Esophagus muscularis mucosa (tissue), 4 donors: ENCODE data around the gene DNAAF5.

ENCODE experiments used
- CTCF ChIP-seq, 3 experiments: fragments of 200-600 bp in 2 of 3; fragments of 450-650 bp in 1 of 3; sonication (generic) in 2 of 3; IDR thresholded peaks; one replicate each; pipeline ENCODE4 v1.5.1; 2017 to 2019; ENCODE audit warnings: antibody characterized with exemption in 3 of 3, mild to moderate bottlenecking in 2 of 3, moderate library complexity in 1 of 3
- EP300 ChIP-seq: sonication (generic); formaldehyde crosslinking; IDR thresholded peaks from one replicate; pipeline ENCODE4 v1.6.1; 2017; ENCODE audit warnings: antibody characterized with exemption
- POLR2A ChIP-seq: fragments of 450-650 bp; IDR thresholded peaks from one replicate; pipeline ENCODE4 v1.6.1; 2017; ENCODE audit warnings: antibody characterized with exemption, moderate library complexity, mild to moderate bottlenecking, low read depth

GRCh38 chr7:756928-757560 is 30.5 kb downstream of the DNAAF5 start:
- TF ChIP-seq CTCF (IDR thresholded peaks at IDR 0.05) (no peak), EP300 (no peak), POLR2A (no peak)
